ENCODE data around the gene ANTKMT. TPM values are rescaled to one million over a fixed set of nuclear protein-coding genes. Genes with fewer than 3 reads are reported as not detected.

The ANTKMT gene
- total and polyA plus RNA-seq, 2 of the 8 experiments (the other 6 are each of a cell fraction or from before 2014, with no cell fraction given): 26.5 to 26.6 TPM

GRCh38 chr16:677316-678190, 43.4 kb upstream of the ANTKMT start:
- Histone ChIP-seq H2BK5ac (ENCODE audit: low read depth, low read length) (peak overlapping the region; percentile 66; the same call in 1 of the 2 replicates), H3K9me3 (ENCODE audit: insufficient read depth in 2 of 2, low read depth in 1 of 2, low read length in 1 of 2) (no peaks in the 10 kb centered on the region), H3K79me2 (ENCODE audit: control insufficient read depth in 1 of 2, insufficient read depth in 2 of 2, low read length in 2 of 2) (peaks cover 0 to 12% of the 10 kb centered on the region in 2 experiments; a peak in 1 of 4 replicates), H4K91ac (replicated peaks; ENCODE audit: insufficient read length, low read length) (peak overlapping the region; percentile 73), H3K14ac (ENCODE audit: insufficient read length) (no peak overlapping the region), H3K18ac (ENCODE audit: extremely low read depth, low read length) (peak overlapping the region; percentile 48), H3K27me3 (replicated peaks in 1 of 4; ENCODE audit: control insufficient read depth in 3 of 4, extremely low read depth in 1 of 4, insufficient read depth in 3 of 4, low read length in 3 of 4) (peaks cover 0 to 2% (median 0%) of the 10 kb centered on the region in 4 experiments; a peak in 2 of 7 replicates), H3K23ac (ENCODE audit: insufficient read length) (no peak overlapping the region), H3K9ac (replicated peaks in 1 of 4; ENCODE audit: extremely low read depth in 1 of 4, low read depth in 3 of 4, low read length in 3 of 4) (no peak overlapping the region), H3K56ac (replicated peaks; ENCODE audit: insufficient read length, low read depth, low read length) (no peak overlapping the region), H4K5ac (ENCODE audit: insufficient read length, low read depth, low read length) (no peak overlapping the region), H3K4ac (replicated peaks; ENCODE audit: insufficient read length, low read depth, low read length) (no peak overlapping the region), H3K4me2 (ENCODE audit: insufficient read depth in 1 of 2, low read depth in 2 of 2, low read length in 2 of 2) (peak overlapping the region; percentile 11 to 52; a peak in 3 of 4 replicates), H3K79me1 (ENCODE audit: low read depth, low read length) (peaks cover 6% of the 10 kb centered on the region; the same call in 1 of the 2 replicates), H2AK5ac (ENCODE audit: low read depth, low read length) (no peak overlapping the region), H3K36me3 (ENCODE audit: control insufficient read depth in 2 of 4, insufficient read depth in 4 of 4, low read length in 3 of 4) (peaks cover 5 to 22% (median 17%) of the 10 kb centered on the region in 4 experiments), H2AFZ (ENCODE audit: low read length) (no peak overlapping the region), H2BK12ac (ENCODE audit: low read depth, low read length) (peak overlapping the region; percentile 96; the same call in 1 of the 2 replicates), H2BK15ac (ENCODE audit: low read length) (peak overlapping the region; percentile 46; the same call in 1 of the 2 replicates), H2BK20ac (ENCODE audit: low read length) (no peak overlapping the region; the same call in 1 of the 2 replicates), H3K4me3 (ENCODE audit: extremely low read depth in 1 of 4, insufficient read depth in 2 of 4, low read depth in 3 of 4, low read length in 4 of 4) (0 out of 8 replicates have a peak overlapping the region, but pooled peaks of 1 of the 4 experiments have one; percentile 8), H2BK120ac (replicated peaks; ENCODE audit: low read depth, low read length) (no peak overlapping the region), H4K8ac (ENCODE audit: extremely low read depth, insufficient read depth, low read length) (peak overlapping the region; percentile 80), H3K23me2 (ENCODE audit: low read depth, low read length) (peaks cover 15% of the 10 kb centered on the region), H3K27ac (ENCODE audit: low read depth, low read length) (no peak overlapping the region), H3K4me1 (replicated peaks in 1 of 4; ENCODE audit: control insufficient read depth in 3 of 4, insufficient read depth in 4 of 4, low read length in 3 of 4) (peaks cover 0 to 37% (median 31%) of the 10 kb centered on the region in 4 experiments; a peak in 6 of 7 replicates), H4K20me1 (replicated peaks in 1 of 2; ENCODE audit: control insufficient read depth in 1 of 2, insufficient read depth in 2 of 2, low read length in 2 of 2) (peaks cover 4 to 26% of the 10 kb centered on the region in 2 experiments)
- 83% methylated on average over 47 of the region's 57 CpGs; no CpG with 5 or more reads in 1 of the 2 experiments for WGBS, 2 experiments (ENCODE audit: extremely low coverage in 1 of 2, insufficient coverage in 1 of 2, insufficient read length in 1 of 2, insufficient replicate concordance in 2 of 2, low coverage in 1 of 2, low lambda C conversion rate in 2 of 2, missing lambda C conversion rate in 1 of 2)
- POLR2A ChIA-PET (ENCODE audit: partially characterized antibody): interaction anchor here (1.4 to 13.3 kb wide), 6 partner anchors 12 to 111 kb away, joined by 4 to 214 read pairs (median 13); partner anchors contain the start of genes ANTKMT, CHTF18, RHOT2 and RPUSD1
- DNase-seq (ENCODE audit: low read depth in 1 of 2, low spot score in 2 of 2) (peak in 1 of 2 experiments; percentile 87), FAIRE-seq (no peak)
- CTCF ChIA-PET (ENCODE audit: partially characterized antibody): interaction anchor here (0.9 to 12.0 kb wide), 5 partner anchors 10 to 95 kb away, joined by 4 to 75 read pairs (median 6); partner anchors contain the start of genes RHOT2 and WDR24
- no peak for TF ChIP-seq KDM5A (IDR thresholded peaks at IDR 0.05; ENCODE audit: low read length)
- TF ChIP-seq SIN3A (conservative IDR thresholded peaks at IDR 0.05 in 1 of 2, IDR thresholded peaks at IDR 0.05 in 1 of 2; ENCODE audit: low read depth in 1 of 2, low read length in 2 of 2): 0 out of 4 replicates have a peak, but pooled peaks of 1 of the 2 experiments have one; percentile 42
- TF ChIP-seq TCF12 (IDR thresholded peaks at IDR 0.05; ENCODE audit: low read depth, low read length): 0 out of 2 replicates have a peak, but pooled peaks have one; percentile 57
